B cell (primary cell): ENCODE measurements around the gene KLHL26. TPM values are rescaled to one million over a fixed set of nuclear protein-coding genes. Genes with fewer than 3 reads are reported as not detected.

Experiments used
- ATAC-seq: fragments of 200-7000 bp; cut with Tn5 transposase; one replicate; pipeline ENCODE4 v1.10.0; 2021; ENCODE audit warnings: low read depth, mild to moderate bottlenecking, moderate number of reproducible peaks, moderate library complexity
- CTCF ChIA-PET: fragments of 350-600 bp; sonication (Branson Sonifier 250); formaldehyde crosslinking; loops from one replicate; lab custom pipeline; 2021; ENCODE audit warnings: antibody characterized with exemption, inconsistent platforms; lab: Charles Lee
- POLR2A ChIA-PET: fragments of 350-600 bp; sonication (Branson Sonifier 250); formaldehyde crosslinking; loops from one replicate; lab custom pipeline; 2021; ENCODE audit warnings: antibody characterized with exemption; lab: Charles Lee
- DNase-seq: peaks from one replicate; pipeline ENCODE4 v3.0.0; 2013
- H2AFZ ChIP-seq: 2 replicates; pipeline ENCODE4 v1.6.1; 2012; ENCODE audit warnings: mild to moderate bottlenecking, low read depth, low read length; ENCODE audit not compliant: insufficient read depth, poor library complexity, severe bottlenecking
- H3K27ac ChIP-seq, 2 donors: 1 replicate in 1 of 2; 2 replicates in 1 of 2; pipeline ENCODE4 v1.5.1; 2012 to 2013; ENCODE audit warnings: low read length in 2 of 2, mild to moderate bottlenecking in 2 of 2, moderate library complexity in 1 of 2
- H3K27me3 ChIP-seq, 4 experiments: fragments of 200-600 bp in 1 of 4; sonication (generic) in 1 of 4; replicated peaks in 1 of 4; 1 replicate in 2 of 4; 2 replicates in 2 of 4; pipeline versions ENCODE4 v1.6.1 to v1.7.0; 2013 to 2016; ENCODE audit warnings: low read length in 3 of 4, mild to moderate bottlenecking in 2 of 4, mixed read lengths in 1 of 4, moderate library complexity in 1 of 4; ENCODE audit not compliant: insufficient read depth in 4 of 4, control insufficient read depth in 3 of 4; ENCODE audit errors: control extremely low read depth in 1 of 4
- H3K36me3 ChIP-seq, 2 experiments: replicated peaks in 1 of 2; 1 replicate in 1 of 2; 2 replicates in 1 of 2; pipeline versions ENCODE4 v1.6.1 to v1.7.1; 2013; ENCODE audit warnings: low read length in 1 of 2; ENCODE audit not compliant: insufficient read depth in 2 of 2, control insufficient read depth in 1 of 2; ENCODE audit errors: control extremely low read depth in 1 of 2, extremely low read depth in 1 of 2
- H3K4me1 ChIP-seq, 2 donors: fragments of 200-600 bp in 1 of 2; sonication (generic) in 1 of 2; 1 replicate in 1 of 2; 2 replicates in 1 of 2; pipeline versions ENCODE4 v1.5.1 to v1.6.1; 2013 to 2017; ENCODE audit warnings: low read length in 2 of 2; ENCODE audit not compliant: control insufficient read depth in 2 of 2, insufficient read depth in 2 of 2
- H3K4me2 ChIP-seq: replicated peaks from 2 replicates; pipeline ENCODE3; 2012; ENCODE audit warnings: mild to moderate bottlenecking, low read depth, low read length; ENCODE audit not compliant: poor library complexity, severe bottlenecking
- H3K4me3 ChIP-seq, 5 experiments: fragments of 200-600 bp in 1 of 5; sonication (generic) in 1 of 5; 1 replicate in 3 of 5; 2 replicates in 2 of 5; pipeline versions ENCODE4 v1.5.1 to v1.7.0; 2011 to 2016; ENCODE audit warnings: low read length in 4 of 5, mild to moderate bottlenecking in 4 of 5, low read depth in 2 of 5, control low read depth in 1 of 5, moderate library complexity in 1 of 5; ENCODE audit not compliant: insufficient read depth in 1 of 5; ENCODE audit errors: control extremely low read depth in 1 of 5, extremely low read depth in 1 of 5
- H3K79me2 ChIP-seq: fragments of 200-600 bp; sonication (generic); one replicate; pipeline ENCODE4 v1.6.0; 2016; ENCODE audit warnings: low read length; ENCODE audit not compliant: control insufficient read depth, insufficient read depth
- H3K9ac ChIP-seq: fragments of 200-600 bp; sonication (generic); 2 replicates; pipeline ENCODE4 v1.6.1; 2017; ENCODE audit warnings: mild to moderate bottlenecking, low read length, moderate library complexity
- H3K9me3 ChIP-seq, 3 donors: one replicate each; pipeline versions ENCODE4 v1.6.1 to v1.7.1; 2013; ENCODE audit warnings: low read length in 2 of 3; ENCODE audit not compliant: control insufficient read depth in 2 of 3, insufficient read depth in 1 of 3; ENCODE audit errors: control extremely low read depth in 1 of 3
- H4K20me1 ChIP-seq: 2 replicates; pipeline ENCODE4 v1.6.0; 2012; ENCODE audit warnings: mild to moderate bottlenecking, low read length; ENCODE audit not compliant: insufficient read depth, control insufficient read depth, poor library complexity, severe bottlenecking
- H3K27ac Mint-ChIP-seq: one replicate; pipeline ENCODE4 v1.8.0; 2021; ENCODE audit warnings: mixed read lengths
- H3K27me3 Mint-ChIP-seq: one replicate; pipeline ENCODE4 v1.8.0; 2021; ENCODE audit warnings: mixed read lengths
- H3K4me1 Mint-ChIP-seq: one replicate; pipeline ENCODE4 v1.8.0; 2021; ENCODE audit warnings: mixed read lengths
- H3K4me3 Mint-ChIP-seq: one replicate; pipeline ENCODE4 v1.8.0; 2021; ENCODE audit warnings: mixed read lengths
- H3K9me3 Mint-ChIP-seq: one replicate; pipeline ENCODE4 v1.8.0; 2022; ENCODE audit warnings: mixed read lengths; ENCODE audit not compliant: insufficient read depth
- CTCF ChIP-seq: fragments of 200-600 bp; IDR thresholded peaks from one replicate; pipeline ENCODE4 v1.8.0; 2022; ENCODE audit warnings: antibody characterized with exemption, mild to moderate bottlenecking
- EZH2 ChIP-seq: IDR thresholded peaks from 2 replicates; pipeline ENCODE4 v1.6.1; 2012; ENCODE audit warnings: borderline replicate concordance, low read depth, mild to moderate bottlenecking, moderate library complexity, low read length; ENCODE audit not compliant: insufficient read depth, poor library complexity, severe bottlenecking
- WGBS: methylation state at CpG from one replicate; pipeline ENCODE4 v1.1.5; 2013; ENCODE audit warnings: missing lambda C conversion rate; ENCODE audit not compliant: insufficient coverage; 5-methylcytosine and 5-hydroxymethylcytosine counted together
- intact Hi-C: fragments of 100-400 bp; cut with micrococcal nuclease; formaldehyde crosslinking; loops from one replicate; pipeline ENCODE4 v1.10.0; 2022
- polyA plus RNA-seq: library from polyadenylated mRNA; depleted of rRNA; stranded (reverse); fragments of >200 nt; gene quantifications from 2 replicates; pipeline ENCODE4 v1.2.3, GENCODE V29; 2012
- total RNA-seq, 2 donors: library from RNA; stranded (reverse); fragments of 120-200 nt in 1 of 2; gene quantifications; 1 replicate in 1 of 2; 2 replicates in 1 of 2; pipeline versions ENCODE4 v1.2.3 to v1.2.4, GENCODE V29; 2013 to 2022

The KLHL26 gene
- total and polyA plus RNA-seq, 2 donors (not counting 1 experiment from before 2014, with no cell fraction given), result 5.0 to 14.6 TPM

- H3K9me3 ChIP-seq, result peaks cover 0 to 3% (median 0%) of the 10 kb centered on the region in 3 donors
- ATAC-seq, result no peak
- POLR2A ChIA-PET, result no interaction called here
- H3K9ac ChIP-seq, result no peak overlapping the region
- H3K4me1 Mint-ChIP-seq, result no peaks in the 10 kb centered on the region
- H3K4me3 Mint-ChIP-seq, result no peak overlapping the region
- no peaks in the 10 kb centered on the region for H3K4me1 ChIP-seq
- no peak overlapping the region for H3K27ac Mint-ChIP-seq
- no peak overlapping the region for H3K4me3 ChIP-seq
- intact Hi-C loops, result no loop called here
- 76% methylated on average over 11 of the region's 13 CpGs for WGBS
- no peaks in the 10 kb centered on the region for H3K27me3 ChIP-seq
- H3K36me3 ChIP-seq, result peaks cover 0 to 16% of the 10 kb centered on the region in 2 experiments
- CTCF ChIA-PET, result interaction anchor here (1.2 kb wide), 1 partner anchor 9 kb away, joined by 4 read pairs; no protein-coding TSS in a partner anchor
- H3K9me3 Mint-ChIP-seq, result no peaks in the 10 kb centered on the region
- H4K20me1 ChIP-seq, result no peaks in the 10 kb centered on the region
- no peak overlapping the region for H3K27ac ChIP-seq
- peaks cover 4% of the 10 kb centered on the region for H3K27me3 Mint-ChIP-seq
- no peak overlapping the region for H2AFZ ChIP-seq
- H3K79me2 ChIP-seq, result no peaks in the 10 kb centered on the region
- DNase-seq, result no peak
- no peak overlapping the region for H3K4me2 ChIP-seq
- TF ChIP-seq CTCF (no peak), EZH2 (no peak)
Observed at GRCh38 chr19:18672606-18673337, 35.9 kb downstream of the KLHL26 start.

DNA sequence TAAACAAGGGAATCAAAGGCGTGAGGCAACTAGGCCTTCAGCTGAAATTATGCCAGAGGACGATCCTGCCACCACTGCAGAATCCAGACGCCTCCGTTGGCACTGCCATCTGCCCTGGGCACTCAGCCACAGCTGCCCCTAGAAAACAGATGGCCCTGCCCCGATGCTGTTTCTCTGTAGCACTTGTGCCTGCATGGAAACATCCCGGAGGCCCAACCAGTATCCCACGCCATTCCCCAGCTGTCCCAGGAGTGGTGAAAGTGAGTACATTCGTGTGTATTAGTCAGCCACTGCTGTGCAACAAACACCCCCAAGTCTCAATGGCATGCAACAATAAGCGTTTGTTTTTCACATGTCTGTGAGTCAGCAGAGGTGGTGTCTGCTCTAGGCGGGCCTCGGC, 37.8 kb downstream of the KLHL26 start:
- CTCF ChIA-PET, result no interaction called here
- Histone ChIP-seq H3K9me3 (no peaks in the 10 kb centered on the region), H3K4me2 (no peak overlapping the region), H3K4me1 (no peaks in the 10 kb centered on the region), H3K4me3 (no peak overlapping the region), H3K9ac (no peak overlapping the region), H3K27ac (no peak overlapping the region), H3K36me3 (peaks cover 0 to under 1% of the 10 kb centered on the region in 2 experiments), H3K79me2 (no peaks in the 10 kb centered on the region), H4K20me1 (no peaks in the 10 kb centered on the region), H3K27me3 (no peaks in the 10 kb centered on the region), H2AFZ (no peak overlapping the region)
- TF ChIP-seq CTCF (no peak), EZH2 (no peak)
- POLR2A ChIA-PET, result interaction anchor here (0.5 to 0.7 kb wide), 2 partner anchors 139 to 573 kb away, joined by 4 read pairs; no protein-coding TSS in a partner anchor
- intact Hi-C loops, result no loop called here
- Mint-ChIP-seq H3K27me3 (peaks cover 4% of the 10 kb centered on the region), H3K4me3 (no peak overlapping the region), H3K4me1 (no peaks in the 10 kb centered on the region), H3K27ac (no peak overlapping the region), H3K9me3 (no peaks in the 10 kb centered on the region)
- no peak for DNase-seq
- no peak for ATAC-seq
- WGBS, result 95% methylated on average over 10 of the region's 11 CpGs
